ENCODE measurements around the gene NHEJ1.

NHEJ1 gene

GRCh38 chr2:219087848-219088247 is 72.8 kb downstream of the NHEJ1 start:
- DNase-seq (ENCODE audit: low read depth in 2 of 2): no peak

DNA sequence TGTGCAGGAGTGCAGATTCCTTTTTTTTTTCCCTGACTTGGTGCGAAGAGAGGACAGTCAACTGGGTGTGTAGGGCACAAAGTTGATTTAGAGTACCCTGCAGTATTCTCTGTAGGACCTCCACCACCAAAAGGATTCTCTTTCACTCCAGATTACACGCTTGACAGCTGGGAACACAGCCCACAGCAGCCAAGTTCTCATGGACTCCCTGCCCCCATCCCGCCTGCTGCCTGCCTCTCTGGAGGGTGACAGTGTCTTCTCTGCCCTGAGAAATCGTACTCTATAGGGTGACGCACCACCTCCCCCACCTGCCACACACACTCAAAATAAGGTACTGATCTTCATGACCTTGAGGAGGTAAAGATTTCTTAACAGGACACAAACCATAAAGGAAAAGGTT is 73.3 kb downstream of the NHEJ1 start:
- DNase-seq (ENCODE audit: low read depth in 2 of 2): no peak

- no peak for DNase-seq (ENCODE audit: low read depth in 2 of 2)
Measured at GRCh38 chr2:219086196-219086595, 74.4 kb downstream of the NHEJ1 start.

GRCh38 chr2:219084791-219085190 is 75.8 kb downstream of the NHEJ1 start:
- DNase-seq (ENCODE audit: low read depth in 2 of 2): no peak

DNA sequence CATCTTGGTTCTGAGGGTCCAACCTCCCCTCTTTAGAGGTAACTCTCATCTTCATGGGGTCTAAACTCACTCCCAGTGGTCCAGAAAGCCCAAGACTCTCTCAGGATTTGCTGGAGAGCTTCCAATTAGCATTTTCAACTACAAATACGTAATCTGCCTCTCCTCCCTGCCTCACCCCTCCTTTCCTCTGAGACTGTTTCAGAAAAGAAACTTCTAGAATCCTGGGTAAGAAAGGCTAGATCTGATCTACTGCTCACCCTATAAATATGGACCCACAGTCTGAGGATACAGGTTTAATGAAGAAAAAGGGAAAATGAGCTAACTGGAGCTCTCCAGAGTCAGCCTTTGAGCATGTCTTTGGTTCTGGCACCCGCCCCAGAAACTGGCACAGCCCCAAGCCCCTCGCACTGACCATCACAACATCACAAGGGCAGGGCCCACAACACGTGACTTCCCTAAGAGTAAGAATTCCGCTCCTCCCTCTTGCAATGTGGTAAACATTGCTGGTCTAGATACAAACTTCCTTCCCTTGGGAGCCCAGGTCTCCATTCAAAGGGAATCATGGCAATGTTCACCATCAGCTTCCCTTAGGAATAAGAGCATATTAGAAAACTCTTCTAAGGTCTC is 78.2 kb downstream of the NHEJ1 start:
- no peak for DNase-seq (ENCODE audit: low read depth in 2 of 2)

GRCh38 chr2:219081701-219082331 is 78.8 kb downstream of the NHEJ1 start:
- no peak for DNase-seq (ENCODE audit: low read depth in 2 of 2)

DNA sequence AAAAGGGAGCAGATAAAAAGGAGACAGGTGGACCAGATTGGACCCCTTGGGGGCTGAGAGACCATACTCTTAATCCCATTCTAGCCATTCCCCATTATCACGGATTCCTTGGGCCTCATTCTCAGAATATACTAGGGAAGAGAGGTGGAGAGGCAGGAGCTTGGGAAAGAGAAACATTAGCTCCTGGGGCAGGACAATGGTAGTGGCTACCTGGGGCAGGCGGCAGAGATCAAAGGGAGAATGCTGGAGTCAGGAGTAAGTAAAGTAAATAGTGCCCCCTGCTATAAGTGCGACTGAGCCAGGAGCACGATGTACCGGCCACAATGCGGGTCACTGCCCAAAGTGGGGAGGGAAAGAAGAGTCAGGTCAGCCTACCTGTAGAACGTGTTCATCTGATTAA is 79.5 kb downstream of the NHEJ1 start:
- no peak for DNase-seq (ENCODE audit: low read depth in 2 of 2)

GRCh38 chr2:219079417-219079816 is 81.2 kb downstream of the NHEJ1 start:
- no peak for DNase-seq (ENCODE audit: low read depth in 2 of 2)

DNA sequence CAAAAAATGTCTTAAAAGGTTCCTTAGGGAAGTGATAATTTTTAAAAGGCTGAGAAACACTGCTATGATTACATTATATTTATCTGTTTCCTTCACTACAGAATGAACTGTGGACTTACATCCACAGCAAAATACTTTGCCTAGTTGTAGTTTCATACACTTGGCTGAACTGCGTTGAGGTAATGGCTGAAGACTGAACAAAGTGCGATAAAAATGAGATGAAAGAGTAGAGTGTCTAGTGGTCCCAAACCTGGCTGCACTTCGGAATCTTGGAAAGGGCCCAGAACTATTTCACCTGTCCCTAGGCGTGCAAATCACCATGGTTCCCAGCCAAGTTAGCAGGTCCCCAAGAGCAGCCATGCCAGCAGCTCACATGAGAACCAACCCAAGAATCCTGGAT is 81.7 kb downstream of the NHEJ1 start:
- no peak for DNase-seq (ENCODE audit: low read depth in 2 of 2)

DNA sequence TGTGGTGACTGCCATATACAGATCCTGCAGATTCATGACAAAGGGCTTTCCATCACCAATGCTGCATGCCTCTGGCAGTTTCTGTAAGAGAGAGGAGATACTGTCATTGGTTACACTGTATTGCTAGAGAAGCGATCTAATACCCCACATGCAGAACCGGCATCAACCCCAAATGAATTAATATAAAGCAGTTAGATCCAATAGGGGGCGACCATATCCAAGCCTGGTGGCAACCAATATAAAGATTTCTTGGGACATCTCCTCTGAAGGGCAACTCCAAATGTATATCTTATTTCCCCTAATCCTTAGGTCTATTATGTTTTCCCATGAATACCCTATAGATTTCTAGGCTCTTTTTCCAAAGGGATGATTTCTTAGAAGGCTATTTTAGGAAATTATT is 82.5 kb downstream of the NHEJ1 start:
- DNase-seq (ENCODE audit: low read depth in 2 of 2): no peak

GRCh38 chr2:219076253-219076652 is 84.4 kb downstream of the NHEJ1 start:
- DNase-seq (ENCODE audit: low read depth in 2 of 2): no peak

DNA sequence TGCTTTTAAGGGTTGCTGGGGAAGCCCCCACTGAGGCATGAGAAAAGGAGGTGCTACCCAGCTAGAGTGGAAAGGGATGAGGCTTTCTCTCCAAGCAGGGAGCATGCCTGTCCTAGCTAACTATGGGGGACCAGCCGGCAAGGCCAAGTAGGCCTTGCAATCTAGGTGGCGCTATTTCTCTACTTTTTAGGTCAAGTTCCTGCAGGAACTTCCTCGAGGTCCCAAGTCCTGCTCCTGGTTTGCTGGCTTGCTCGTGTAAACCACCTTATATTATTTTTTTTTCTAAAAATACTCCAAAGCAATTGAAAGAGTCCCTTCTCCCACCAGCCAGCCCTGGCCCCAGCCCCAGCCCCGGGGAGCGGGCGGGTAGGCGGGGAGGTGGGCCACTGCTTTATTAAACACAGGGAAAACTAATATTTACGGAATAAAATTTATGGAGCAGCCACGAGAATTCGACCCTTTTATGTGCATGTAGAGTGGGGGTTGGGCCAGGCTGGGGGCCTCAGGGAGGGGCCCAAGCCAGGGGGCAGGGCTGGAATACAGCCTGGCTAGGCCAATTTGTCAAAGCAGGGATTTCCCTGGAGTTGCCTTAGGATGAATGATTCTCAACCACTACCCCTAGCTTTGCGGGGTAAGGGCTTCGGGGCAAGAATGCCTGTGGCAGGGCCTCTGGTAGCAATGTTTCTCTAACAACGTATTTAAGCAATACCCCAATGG is 87.0 kb downstream of the NHEJ1 start:
- no peak for DNase-seq (ENCODE audit: low read depth in 2 of 2)

GRCh38 chr2:219072741-219073250 is 87.8 kb downstream of the NHEJ1 start:
- no peak for DNase-seq (ENCODE audit: low read depth in 2 of 2)

DNA sequence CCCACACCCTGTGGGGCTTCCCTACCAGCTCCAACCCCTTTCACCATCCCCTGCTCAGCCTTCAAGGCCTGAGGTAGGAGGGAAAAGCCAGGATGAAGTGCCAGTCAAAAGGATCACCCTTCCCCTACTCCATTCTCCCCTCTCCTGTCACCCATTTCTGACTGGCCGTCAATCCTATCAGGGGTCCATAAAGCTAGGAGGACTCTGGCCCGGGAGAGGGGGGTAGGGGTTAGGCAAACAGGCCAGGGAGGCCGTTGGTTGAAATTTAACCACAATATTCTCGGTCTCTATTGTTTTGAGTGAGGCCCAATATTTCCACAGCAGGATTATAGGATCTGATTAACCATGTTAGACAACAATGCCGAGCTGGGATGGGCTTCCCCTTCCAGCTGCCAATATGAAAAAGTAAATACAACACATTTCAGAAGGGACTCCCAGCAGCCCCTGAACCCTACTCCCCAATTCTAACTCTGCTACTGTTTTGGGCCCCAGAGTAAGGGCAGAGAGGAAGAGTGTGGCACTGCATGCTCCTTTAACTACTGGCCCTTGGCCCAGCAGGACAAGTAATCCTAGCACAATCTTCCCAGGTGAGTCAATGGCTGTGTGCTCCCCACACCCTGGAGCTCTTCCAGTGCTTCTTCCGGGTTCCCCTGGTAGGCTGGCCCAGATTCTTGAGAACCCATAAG is 89.3 kb downstream of the NHEJ1 start:
- no peak for DNase-seq (ENCODE audit: low read depth in 2 of 2)

DNA sequence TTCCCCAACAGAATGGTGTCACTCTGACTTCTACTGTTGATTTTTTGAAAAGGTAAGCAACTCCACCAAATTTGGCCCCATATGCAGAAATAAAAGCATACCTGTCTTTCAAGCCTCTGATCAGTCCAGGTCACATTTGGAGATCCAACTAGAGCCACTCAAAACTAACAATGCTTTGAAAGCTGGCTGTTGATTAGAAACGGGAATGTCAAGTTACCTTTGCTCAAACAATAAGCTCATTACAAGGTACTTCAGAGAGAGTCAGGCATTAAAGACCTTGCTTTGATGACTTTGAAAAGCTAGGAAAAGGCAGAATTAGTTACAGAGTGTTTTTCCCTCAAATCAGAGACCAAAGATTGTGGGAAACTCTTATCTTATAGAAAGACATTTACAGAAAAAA is 95.1 kb downstream of the NHEJ1 start:
- DNase-seq (ENCODE audit: low read depth in 2 of 2): no peak

DNA sequence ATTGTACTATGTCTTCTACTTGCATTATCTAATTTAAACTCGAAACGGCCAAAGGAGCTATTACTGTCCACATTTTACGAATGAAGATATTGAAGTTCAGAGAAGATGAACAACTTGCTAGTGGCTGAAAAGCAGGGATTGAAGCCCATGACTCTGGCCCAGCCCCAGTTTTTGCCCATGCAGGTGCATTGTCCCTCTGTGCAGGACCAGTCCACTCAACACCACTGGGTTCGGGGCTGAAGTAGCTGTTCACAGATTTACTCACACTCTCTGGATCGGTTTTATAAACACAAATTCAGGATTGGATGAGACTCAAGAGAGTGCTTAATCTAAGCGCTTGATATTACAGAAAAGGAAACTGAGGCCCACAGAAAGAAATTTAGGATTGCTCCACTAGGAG is 98.5 kb downstream of the NHEJ1 start:
- DNase-seq (ENCODE audit: low read depth in 2 of 2): no peak

DNA sequence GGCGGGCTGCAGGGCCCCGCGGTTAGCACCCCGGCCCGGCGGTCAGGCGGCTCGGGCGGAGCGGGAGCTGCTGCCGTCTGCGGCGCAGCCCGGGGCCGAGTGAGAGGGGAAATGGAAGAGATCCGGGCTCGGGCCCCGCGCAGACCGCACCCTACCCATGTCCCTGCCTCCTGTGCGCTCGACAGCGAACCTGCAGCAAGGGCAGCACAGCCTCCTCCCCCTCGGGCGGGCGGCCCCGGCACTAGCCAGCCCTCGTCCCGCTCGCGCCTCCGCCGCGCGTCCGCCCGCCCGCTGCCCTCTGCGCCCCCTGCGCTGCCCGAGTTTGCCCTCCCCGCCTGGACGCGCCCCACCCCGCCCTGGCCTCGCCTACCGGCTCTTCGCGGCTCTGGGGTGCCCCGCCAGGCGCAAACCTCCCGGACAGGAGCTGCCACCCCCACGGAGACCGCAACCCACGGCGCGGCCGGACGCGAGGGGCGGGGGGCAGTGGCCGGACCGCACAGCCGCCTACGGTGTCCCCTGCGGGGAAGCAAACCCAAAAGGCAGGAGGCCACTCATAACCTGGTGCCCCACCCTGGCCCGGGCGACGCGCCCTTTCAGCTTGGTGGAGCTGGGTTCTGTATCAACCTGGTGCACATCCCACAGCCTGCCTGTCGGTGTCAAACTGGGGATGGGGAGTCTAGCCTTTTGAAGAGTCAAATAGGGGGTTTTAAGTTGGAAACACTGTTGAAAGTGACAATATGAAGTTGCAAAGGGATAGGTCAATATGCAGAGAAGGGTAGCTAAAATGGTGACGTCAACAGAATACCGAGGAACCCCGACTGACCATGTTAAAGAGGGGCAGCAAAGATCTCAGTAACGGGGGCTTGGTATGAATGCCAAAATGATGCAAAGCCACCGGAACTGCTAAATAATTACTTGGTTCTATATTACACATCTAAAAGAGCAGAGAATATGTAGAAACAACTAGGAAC is 99.5 kb downstream of the NHEJ1 start, which contains the start of gene IHH:
Gene IHH (minus strand): TSS at position 101 of the 971 bp plus-strand sequence. CDS start 454 bp downstream, outside the sequence.
- DNase-seq (ENCODE audit: low read depth in 2 of 2): no peak

DNA sequence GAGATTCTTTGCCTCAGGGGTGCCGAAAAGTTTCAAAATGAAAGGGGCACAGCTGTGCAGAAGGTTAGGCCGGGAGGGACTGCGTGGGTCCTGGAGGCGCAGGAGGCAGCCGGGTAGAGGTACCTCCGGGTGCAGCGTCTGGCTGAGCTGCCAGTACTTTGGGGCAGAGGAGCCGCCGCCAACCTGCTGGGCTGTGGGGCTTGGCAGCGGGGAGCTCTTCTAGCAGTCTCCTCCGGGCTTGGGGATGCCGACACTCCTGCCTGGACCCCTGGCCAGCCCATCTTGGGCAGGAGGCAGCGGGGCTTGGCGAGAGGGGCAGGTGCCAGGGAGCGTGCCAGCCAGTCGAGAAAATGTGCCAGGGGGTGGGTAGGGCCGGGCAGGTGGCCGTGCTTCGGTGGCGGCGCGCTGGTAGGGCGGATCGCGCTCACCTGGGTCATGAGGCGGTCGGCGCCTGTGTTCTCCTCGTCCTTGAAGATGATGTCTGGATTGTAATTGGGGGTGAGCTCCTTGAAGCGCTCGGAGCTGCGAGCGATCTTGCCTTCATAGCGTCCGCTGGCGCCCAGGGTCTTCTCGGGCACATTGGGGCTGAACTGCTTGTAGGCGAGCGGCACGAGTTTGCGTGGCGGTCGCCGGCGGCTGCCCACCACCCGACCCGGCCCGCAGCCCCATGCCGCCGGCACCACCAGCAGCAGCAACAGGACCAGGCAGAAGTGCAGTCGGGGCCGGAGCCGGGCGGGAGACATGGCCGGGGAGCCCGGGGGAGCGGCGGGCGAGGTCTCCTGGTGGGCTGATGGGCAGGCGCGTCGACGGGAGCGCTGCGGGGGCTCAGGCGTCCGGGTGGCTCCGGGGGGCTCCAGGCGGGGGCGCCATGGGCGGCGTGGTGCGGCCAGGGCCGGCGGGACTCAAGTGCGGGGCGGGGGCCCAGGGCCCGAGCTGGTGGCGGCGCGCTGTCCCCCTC is 100.6 kb downstream of the NHEJ1 start:
- no peak for DNase-seq (ENCODE audit: low read depth in 2 of 2)

GRCh38 chr2:219059375-219059724 is 101.3 kb downstream of the NHEJ1 start:
- no peak for DNase-seq (ENCODE audit: low read depth in 2 of 2)
